ENCODE data around the gene NCR1.
"Not testable (repeated sequence)": the region's sequence is repeated elsewhere in the genome, so short reads cannot be mapped to it uniquely, and the experiment has no call there.

The NCR1 gene, protein sequence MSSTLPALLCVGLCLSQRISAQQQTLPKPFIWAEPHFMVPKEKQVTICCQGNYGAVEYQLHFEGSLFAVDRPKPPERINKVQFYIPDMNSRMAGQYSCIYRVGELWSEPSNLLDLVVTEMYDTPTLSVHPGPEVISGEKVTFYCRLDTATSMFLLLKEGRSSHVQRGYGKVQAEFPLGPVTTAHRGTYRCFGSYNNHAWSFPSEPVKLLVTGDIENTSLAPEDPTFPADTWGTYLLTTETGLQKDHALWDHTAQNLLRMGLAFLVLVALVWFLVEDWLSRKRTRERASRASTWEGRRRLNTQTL

DNA sequence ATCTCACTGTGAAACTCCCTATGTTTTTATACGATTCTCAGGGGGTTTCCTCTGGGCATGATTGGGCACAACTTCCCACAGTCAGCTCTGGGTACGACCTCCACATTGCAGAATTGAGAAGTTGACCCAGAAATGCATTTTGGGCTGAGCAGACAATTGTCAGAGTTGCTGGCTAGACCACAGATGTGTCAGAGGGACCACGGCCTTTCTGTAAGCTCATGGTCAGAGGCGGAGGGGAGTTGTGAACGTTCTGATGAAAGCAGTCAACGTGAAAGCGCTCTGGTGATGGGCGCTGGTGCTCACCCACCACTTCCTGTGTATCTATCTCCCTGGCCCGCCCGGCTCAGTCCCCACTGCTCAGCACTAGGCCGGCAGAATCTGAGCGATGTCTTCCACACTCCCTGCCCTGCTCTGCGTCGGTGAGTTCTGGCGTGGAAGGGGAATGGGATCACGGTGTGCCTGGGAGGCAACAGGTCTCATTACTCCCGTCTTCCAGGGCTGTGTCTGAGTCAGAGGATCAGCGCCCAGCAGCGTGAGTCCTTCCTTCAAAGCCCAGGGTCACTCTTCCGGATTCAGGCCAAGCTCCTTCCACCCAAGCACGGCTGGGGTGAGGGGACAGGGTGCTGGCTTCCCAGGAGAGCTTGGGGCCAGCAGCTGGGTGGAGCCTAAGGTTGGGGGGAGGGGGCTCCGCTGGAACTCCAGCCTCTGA, at the start of gene NCR1:
Gene NCR1, plus strand, starts transcription at position 346 of the 709 bp plus-strand sequence. Its CDS starts 40 bp downstream, at position 386.
- no peak for FAIRE-seq

DNA sequence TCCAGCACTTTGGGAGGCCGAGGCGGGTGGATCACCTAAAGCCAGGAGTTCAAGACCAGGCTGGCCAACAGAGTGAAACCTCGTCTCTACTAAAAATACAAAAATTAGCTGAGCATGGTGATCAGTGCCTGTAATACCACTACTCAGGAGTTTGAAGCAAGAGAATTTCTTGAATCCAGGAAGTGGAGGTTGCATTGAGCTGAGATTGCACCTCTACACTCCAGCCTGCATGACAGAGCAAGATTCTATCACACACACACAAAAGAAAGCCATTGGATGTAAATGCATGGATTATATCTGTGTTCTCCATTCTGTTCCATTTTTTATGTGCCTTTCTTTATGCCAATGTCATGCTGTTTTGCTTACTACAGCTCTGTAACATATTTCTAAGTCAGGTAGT, 47.5 kb upstream of the NCR1 start:
- FAIRE-seq, result not testable (repeated sequence)

DNA sequence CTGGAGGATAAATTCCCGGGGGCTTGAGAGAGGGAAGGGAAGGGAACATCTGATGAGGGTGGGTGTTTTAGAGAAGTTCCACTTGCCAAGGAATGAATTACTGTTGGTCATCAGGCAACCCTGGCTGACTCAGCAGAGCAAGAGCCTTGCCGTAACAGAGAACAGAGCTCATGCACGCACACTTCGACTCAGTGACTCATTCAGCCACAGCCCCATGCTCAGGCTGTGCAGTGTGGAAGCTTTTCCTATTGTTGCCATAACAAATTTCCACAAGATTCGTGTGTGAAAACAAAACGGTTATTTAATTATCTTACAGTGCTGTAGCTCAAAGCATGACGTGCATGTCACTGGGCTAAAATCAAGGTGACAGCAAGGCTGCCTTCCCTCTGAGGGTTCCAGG, 46.5 kb upstream of the NCR1 start:
- not testable (repeated sequence) for FAIRE-seq

DNA sequence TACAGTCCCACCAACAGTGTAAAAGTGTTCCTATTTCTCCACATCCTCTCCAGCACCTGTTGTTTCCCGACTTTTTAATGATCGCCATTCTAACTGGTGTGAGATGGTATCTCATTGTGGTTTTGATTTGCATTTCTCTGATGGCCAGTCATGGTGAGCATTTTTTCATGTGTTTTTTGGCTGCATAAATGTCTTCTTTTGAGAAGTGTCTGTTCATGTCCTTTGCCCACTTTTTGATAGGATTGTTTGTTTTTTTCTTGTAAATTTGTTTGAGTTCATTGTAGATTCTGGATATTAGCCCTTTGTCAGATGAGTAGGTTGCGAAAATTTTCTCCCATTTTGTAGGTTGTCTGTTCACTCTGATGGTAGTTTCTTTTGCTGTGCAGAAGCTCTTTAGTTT, 42.5 kb upstream of the NCR1 start:
- FAIRE-seq, result not testable (repeated sequence)

DNA sequence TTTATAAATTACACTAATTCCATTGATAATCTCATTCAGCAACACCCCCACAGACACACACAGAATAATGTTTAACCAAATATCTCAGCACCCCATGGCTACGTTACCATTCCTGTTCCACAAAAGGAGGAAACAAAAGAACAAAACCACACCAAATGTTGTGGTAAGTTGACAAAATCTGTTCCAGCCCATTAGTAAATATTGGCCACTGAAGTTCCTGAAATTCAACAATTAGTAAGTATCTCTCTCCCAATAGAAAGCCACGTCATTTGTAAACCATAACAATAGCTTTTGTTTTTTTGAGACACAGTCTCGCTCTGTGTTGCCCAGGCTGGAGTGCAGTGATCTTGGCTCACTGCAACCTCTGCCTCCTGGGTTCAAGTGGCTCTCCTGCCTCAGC, 34.3 kb upstream of the NCR1 start:
- no peak for FAIRE-seq

DNA sequence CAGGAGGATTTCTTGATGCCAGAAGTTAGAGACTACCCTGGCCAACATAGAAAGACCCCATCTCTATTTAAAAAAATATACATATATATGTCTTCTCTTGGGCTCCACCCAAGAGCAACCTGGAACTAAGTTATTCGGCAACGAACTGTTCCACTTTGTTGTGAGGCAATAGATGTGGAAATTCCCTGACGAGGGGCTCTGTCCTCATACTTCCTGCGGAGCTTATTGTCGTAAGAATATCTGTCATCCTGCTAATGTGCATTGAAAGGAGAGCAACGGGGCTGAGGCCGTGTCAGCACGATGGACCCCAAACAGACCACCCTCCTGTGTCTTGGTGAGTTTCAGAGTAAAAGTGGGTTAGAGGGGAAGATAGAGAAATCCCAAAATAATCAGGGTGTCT, 32.0 kb upstream of the NCR1 start, which contains the start of gene FCAR:
Gene FCAR, plus strand, starts transcription at position 246 of the 400 bp plus-strand sequence. Its CDS starts 55 bp downstream, at position 301.
- FAIRE-seq, result no peak

DNA sequence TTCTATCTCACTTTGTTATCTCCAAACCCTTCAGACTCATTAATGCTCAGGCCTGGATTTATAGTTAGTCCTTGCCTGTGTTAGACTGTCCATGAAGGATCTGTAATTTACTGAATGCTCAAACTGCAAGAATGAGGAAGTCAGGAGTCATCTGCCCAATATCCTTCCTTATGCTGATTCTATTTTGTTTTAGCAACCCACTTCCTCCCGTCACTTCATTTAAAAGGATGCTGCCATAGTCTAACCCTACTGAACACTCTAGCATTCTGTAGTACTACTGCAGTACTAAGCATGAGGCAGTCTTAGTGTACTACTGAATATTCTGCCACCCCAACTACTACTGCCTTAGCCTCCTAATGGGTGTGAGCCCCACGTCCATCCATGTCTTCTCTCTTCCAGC, 30.4 kb upstream of the NCR1 start:
- no peak for FAIRE-seq

DNA sequence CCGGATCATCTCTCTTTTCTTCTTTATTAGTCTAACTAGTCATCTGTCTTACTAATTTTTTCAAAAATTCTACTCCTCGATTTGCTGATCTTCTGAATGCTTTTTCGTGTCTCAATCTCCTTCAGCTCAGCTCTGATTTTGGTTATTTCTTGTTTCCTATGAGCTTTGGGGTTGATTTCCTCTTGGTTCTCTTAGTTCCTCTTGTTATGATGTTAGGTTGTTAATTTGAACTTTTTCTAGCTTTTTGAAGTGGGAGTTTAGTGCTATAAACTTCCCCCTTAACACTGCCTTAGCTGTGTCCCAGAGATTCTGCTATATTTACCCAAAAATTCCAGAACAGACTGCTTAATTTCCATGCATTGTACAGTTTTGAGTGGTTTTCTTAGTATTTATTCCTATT, 28.5 kb upstream of the NCR1 start:
- no peak for FAIRE-seq

DNA sequence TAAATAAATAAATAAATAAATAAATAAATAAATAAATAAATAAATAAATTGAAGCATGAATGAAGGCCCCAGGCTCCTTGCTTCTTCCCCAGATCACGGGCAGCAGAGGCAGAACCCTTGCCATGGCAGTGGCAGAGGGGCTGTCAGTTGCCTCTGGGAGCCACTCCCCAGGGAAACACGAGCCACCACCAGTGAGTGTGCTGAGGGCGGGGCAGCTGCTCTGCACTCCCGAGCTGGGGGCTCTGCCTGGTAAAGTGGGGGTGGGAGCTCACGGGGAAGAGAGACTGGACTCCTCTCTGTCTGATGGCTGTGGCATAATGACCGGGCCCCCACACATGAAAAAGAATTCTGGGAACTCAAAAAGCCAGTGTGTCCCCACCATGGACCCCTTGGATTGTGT, 24.1 kb upstream of the NCR1 start:
- FAIRE-seq, result no peak

DNA sequence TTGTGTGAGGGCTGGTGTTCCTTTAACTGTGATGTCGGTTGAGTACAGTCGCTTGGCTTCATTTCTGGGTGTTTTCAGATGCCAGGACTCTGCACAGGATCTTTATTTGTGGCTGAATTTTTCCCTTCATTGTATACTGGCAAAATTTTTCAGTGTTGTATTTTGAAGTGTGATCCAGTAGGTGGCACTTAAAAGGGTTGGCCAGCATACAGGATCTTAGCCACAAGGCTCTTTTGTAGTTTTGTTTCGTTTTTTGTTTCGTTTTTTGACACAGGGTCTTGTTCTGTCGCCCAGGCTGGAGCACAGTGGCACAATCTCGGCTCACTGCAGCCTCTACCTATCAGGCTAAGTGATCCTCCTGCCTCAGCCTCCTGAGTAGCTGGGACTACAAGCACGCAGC, 23.2 kb upstream of the NCR1 start:
- FAIRE-seq, result peak; percentile 53

DNA sequence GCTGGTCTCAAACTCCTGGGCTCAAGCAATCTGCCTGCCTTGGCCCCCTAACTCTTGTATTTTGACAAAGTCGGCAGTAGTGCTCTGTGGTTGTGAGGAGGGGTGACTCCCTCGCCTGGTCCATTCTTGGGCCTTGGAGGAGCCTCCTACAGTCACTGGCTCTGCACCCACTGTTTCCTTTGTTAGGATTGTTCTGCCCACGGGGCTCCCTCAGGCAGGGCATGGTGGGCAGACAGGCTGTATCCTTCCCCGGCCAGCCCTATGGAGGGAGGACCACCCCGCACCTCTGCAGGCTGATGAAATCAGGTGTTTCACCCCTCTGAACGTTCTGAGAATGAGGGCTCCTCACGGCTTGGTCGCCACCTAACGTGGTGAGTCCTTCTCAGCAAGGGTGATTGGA, 22.7 kb upstream of the NCR1 start:
- no peak for FAIRE-seq

DNA sequence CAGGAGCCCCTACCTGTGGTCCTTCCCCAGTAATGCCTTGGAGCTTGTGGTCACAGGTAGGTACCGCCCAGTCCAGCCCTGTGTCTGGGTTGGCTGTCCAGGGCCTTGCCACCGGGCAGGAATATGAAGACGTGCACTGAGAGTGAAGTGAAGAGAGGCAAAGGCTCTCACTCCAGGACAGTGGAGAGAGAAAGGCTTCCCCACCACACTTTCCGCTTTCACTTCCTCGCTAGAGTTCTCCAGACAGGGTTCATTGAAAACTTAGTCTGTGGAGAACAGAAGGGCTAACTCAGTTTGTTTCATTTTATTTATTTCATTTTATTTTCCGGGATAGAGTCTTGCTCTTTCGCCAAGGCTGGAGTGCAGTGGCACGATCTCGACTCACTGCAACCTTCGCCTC, 17.7 kb upstream of the NCR1 start:
- FAIRE-seq, result no peak

DNA sequence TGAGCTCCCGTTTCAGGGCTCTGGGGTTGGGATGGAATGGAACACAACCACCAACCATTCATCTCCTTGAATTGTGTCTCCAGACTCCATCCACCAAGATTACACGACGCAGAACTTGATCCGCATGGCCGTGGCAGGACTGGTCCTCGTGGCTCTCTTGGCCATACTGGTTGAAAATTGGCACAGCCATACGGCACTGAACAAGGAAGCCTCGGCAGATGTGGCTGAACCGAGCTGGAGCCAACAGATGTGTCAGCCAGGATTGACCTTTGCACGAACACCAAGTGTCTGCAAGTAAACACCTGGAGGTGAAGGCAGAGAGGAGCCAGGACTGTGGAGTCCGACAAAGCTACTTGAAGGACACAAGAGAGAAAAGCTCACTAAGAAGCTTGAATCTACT, 16.4 kb upstream of the NCR1 start:
- no peak for FAIRE-seq

DNA sequence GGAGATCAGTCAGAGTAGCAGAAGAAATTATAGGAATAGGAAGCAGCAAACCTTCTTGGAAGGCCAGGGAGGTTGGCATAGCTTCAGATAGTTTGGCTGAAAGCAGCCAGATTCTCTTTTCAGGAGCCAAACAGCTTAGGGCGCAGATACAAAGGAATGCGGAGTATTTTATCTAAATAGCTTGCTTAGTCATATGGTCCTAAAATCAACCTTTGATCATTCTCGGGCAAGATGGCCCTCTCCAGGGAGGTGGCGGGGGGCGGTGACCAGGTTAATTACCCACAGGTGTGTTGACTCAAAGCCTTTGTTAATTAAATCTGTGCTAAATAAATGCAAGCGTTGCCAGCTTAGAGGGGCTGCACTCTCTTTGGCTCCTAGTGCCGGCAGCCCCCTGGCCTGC, 12.5 kb upstream of the NCR1 start:
- FAIRE-seq, result no peak

DNA sequence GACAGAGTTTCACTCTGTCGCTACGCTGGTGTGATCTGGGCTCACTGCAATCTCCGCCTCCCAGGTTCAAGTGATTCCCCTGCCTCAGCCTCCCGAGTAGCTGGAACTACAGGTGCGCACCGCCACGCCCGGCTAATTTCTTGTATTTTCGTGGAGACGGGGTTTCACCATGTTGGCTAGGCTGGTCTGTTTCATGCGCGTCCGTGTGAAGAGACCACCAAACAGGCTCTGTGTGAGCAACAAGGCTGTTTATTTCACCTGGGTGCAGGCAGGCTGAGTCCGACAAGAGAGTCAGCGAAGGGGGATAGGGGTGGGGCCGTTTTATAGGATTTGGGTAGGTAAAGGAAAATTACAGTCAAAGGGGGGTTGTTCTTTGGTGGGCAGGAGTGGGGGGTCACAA, 11.8 kb upstream of the NCR1 start:
- FAIRE-seq, result not testable (repeated sequence)

DNA sequence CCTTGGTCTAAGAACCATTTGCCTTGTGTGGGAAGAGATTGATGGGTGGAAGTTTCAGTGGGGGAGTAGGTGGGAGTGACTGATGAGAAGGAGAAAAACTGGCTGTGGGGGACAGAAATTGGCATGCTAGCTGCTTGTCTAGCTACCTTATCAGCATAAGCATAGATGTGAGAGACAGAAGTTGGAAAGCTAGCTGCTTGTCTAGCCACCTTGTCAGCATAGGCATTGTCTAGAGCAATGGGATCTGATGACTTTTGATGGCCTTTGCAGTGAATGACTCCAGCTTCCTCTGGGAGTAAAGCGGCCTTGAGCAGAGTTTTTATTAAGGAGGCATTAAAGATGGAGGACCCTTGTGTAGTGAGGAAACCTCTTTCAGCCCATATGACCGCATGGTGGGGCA, 9.9 kb upstream of the NCR1 start:
- no peak for FAIRE-seq

DNA sequence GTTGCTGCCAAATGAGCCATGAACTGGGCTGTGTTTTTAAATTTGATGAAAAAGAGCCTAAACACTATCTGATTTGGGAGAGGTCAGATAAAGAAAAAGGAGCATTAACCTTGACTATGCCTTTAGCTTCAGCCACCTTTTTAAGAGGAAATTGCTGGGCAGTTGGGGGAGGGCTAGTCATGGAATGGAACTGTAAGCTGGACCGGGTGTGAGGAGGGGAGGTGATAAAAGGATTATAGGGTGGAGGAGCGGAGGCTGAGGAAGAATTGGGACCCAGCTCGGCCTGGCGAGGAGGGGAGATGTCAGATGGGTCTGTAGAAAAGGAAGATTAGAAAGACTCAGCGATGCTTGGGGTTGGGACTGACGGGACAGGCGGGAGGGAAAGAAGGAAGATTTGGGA, 7.3 kb upstream of the NCR1 start:
- FAIRE-seq, result not testable (repeated sequence)

DNA sequence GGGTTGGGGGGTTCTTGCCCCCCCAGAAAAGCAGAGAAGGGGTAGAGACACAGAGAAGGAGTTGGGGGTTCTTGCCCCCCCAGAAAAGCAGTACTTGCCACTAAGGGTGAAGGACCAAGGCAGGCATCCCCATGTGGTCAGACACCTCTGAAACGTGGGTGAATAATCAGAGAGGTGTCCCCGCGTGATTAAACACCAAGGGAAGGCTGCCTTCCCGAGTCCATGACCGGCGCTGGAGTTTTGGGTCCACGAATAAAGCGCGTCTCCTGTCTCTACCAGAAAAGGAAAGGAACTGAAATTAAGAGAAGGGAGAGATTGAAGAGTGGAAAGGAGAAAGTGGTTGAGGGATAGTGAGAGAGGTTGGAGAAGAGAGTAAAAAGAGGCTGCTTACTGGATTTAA, 6.3 kb upstream of the NCR1 start:
- not testable (repeated sequence) for FAIRE-seq

DNA sequence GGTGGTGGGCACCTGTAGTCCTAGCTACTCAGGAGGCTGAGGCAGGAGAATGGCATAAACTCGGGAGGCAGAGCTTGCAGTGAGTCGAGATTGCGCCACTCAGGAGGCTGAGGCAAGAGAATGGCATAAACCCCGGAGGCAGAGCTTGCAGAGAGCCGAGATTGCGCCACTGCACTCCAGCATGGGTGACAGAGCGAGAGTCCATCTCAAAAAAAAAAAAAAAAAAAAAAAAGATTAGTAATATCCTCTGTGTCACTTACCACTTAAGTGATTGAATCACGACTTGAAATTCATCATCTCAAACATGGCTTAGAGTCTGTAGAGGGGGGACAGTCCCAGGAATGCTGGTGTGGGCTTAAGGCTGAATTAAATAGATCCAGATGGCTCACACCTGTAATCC, 4.8 kb upstream of the NCR1 start:
- not testable (repeated sequence) for FAIRE-seq

DNA sequence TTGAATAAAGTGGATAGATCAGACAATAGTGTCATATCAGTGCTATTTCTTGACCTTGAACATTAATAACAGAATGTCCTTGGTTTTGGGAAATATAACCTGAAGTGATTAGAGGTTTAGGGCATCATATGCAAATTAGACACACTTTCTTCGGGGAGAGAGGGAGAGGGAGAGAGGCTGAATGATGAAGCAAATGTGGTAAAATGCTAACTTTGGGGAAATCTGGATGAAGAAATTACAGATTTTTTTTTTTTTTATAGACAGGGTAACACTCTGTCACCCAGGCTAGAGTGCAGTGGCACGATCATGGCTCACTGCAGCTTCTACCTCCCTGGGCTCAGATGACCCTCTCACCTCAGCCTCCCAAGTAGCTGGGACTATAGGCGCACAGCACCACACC, 3.9 kb upstream of the NCR1 start:
- FAIRE-seq, result no peak

DNA sequence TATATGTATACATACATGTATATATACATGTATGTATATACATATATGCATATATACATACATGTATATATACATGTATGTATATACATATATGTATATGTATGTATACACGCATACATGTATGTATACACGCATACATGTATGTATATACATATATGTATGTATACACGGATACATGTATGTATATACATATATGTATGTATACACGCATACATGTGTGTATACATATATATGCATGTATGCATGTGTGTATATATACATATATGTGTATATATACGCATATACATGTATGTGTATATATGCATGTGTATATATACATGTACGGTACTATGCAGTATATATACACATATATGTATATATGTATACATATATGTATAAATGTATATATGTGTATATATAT, 2.6 kb upstream of the NCR1 start:
- peak; percentile 76 for FAIRE-seq

DNA sequence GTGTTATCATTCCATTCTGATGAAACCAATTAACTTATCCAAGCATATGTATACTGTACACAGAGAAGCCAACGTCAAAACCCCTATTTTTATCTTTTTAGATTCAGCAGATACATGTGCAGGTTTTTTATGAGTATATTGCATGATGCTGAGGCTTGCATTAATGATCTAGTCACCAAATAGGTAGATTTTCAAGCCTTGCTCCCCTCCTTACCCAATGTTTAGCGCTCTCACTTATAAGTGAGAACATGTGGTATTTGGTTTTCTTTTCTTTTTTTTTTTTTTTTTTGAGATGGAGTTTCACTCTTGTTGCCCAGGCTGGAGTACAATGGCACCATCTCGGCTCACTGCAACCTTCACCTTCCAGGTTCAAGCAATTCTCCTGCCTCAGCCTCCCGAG, 1.7 kb upstream of the NCR1 start:
- not testable (repeated sequence) for FAIRE-seq

DNA sequence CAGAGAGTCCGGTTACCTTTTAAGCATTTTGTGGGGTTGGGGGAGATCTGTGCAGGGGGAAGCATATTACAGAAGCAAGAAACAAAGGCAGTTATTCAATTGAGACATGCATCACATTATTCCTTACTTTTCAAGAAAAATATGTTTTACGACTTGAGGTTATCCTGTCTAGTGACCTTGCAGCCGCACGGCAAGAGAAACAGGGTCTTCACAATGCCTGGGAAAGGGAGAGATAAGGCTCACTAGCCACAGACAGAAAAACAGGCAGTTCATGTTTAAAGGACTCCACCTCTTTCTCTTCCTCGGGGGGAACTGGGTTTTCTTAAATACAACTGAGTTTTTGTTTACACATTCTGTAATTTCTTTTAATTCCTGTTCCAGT, 536 bp upstream of the NCR1 start:
- no peak for FAIRE-seq

DNA sequence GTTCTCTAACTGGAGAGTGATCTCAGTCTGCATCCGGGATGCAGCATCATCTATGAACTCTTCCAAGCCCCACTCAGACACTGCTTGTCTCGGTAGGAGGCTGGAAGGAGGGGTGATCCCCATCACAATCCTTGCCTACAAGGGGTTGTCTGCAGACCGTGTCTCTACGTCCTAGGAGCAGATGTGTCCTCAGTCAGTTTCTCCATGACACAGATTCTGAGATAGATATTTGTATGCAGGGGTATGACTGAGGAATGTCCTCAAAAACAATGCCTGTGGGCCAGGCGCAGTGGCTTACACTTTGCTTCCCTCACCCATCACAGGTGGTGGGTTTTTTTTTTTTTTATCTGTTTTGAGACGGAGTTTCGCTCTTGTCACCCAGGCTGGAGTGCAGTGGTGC, 871 bp downstream of the NCR1 start:
- no peak for FAIRE-seq

DNA sequence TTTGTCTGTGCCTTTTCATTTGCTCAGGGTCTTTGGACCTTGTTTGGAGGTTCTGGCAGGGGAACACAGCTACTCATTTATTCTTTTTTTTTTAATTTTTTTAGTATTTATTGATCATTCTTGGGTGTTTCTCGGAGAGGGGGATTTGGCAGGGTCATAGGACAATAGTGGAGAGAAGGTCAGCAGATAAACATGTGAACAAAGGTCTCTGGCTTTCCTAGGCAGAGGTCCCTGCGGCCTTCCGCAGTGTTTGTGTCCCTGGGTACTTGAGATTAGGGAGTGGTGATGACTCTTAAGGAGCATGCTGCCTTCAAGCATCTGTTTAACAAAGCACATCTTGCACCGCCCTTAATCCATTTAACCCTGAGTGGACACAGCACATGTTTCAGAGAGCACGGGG, 2.0 kb downstream of the NCR1 start:
- not testable (repeated sequence) for FAIRE-seq
